Fibroblast of lung (primary cell): ENCODE results near the gene RAB3A. TPM values are rescaled to one million over a fixed set of nuclear protein-coding genes. Genes with fewer than 3 reads are reported as not detected.
A peak's percentile ranks its signal among the peaks of the same experiment; 100 is the strongest.

Experiments used
- DNase-seq, 2 donors: peaks; one replicate each; pipeline versions ENCODE4 v3.0.0 to v3.0.0-alpha.2; 2010; ENCODE audit warnings: low read depth in 2 of 2
- H2AFZ ChIP-seq: 2 replicates; pipeline ENCODE4 v1.5.1; 2012; ENCODE audit warnings: low read length, control low read depth, inconsistent platforms
- H3K27ac ChIP-seq: 2 replicates; pipeline ENCODE4 v1.5.1; 2011; ENCODE audit warnings: low read length, control low read depth; ENCODE audit not compliant: insufficient read depth
- H3K27me3 ChIP-seq: 2 replicates; pipeline ENCODE4 v1.5.1; 2011; ENCODE audit warnings: mild to moderate bottlenecking, low read length; ENCODE audit not compliant: control insufficient read depth, insufficient read depth
- H3K36me3 ChIP-seq: 2 replicates; pipeline ENCODE4 v1.5.1; 2011; ENCODE audit warnings: low read length; ENCODE audit not compliant: control insufficient read depth, insufficient read depth
- H3K4me1 ChIP-seq: 2 replicates; pipeline ENCODE4 v1.5.1; 2011; ENCODE audit warnings: low read length; ENCODE audit not compliant: control insufficient read depth, insufficient read depth; ENCODE audit errors: extremely low read depth
- H3K4me2 ChIP-seq: 2 replicates; pipeline ENCODE4 v1.5.1; 2011; ENCODE audit warnings: low read length, control low read depth; ENCODE audit not compliant: insufficient read depth; ENCODE audit errors: extremely low read depth
- H3K4me3 ChIP-seq, 4 experiments: fragments of 200-600 bp in 1 of 4; sonication (generic) in 1 of 4; replicated peaks in 1 of 4; 2 replicates each; pipeline ENCODE4 v1.5.1; 2011 to 2016; ENCODE audit warnings: low read length in 4 of 4, low read depth in 3 of 4, mild to moderate bottlenecking in 3 of 4, control low read depth in 2 of 4, inconsistent platforms in 1 of 4, mixed read lengths in 1 of 4; ENCODE audit not compliant: insufficient read depth in 1 of 4; ENCODE audit errors: control extremely low read depth in 1 of 4
- H3K79me2 ChIP-seq: 2 replicates; pipeline ENCODE4 v1.5.1; 2012; ENCODE audit warnings: mild to moderate bottlenecking, low read length, inconsistent platforms; ENCODE audit not compliant: control insufficient read depth, insufficient read depth
- H3K9ac ChIP-seq: 2 replicates; pipeline ENCODE4 v1.5.1; 2011; ENCODE audit warnings: mild to moderate bottlenecking, low read length, control low read depth; ENCODE audit not compliant: insufficient read depth
- H3K9me3 ChIP-seq: 2 replicates; pipeline ENCODE4 v1.5.1; 2012; ENCODE audit warnings: low read depth, low read length; ENCODE audit not compliant: control insufficient read depth, insufficient read depth
- H4K20me1 ChIP-seq: 2 replicates; pipeline ENCODE4 v1.5.1; 2011; ENCODE audit warnings: low read length; ENCODE audit not compliant: control insufficient read depth, insufficient read depth; ENCODE audit errors: extremely low read depth
- EZH2 ChIP-seq: IDR thresholded peaks from 2 replicates; pipeline ENCODE4 v1.5.1; 2012; ENCODE audit warnings: low read length, control low read depth, mild to moderate bottlenecking; ENCODE audit errors: missing control alignments
- polyA plus RNA-seq, 2 donors: library from polyadenylated mRNA; depleted of rRNA in 1 of 2; stranded (reverse) in 1 of 2; unstranded in 1 of 2; fragments of >200 nt; gene quantifications; 2 replicates each; pipeline ENCODE4 v1.2.1, GENCODE V29; 2011 to 2012; ENCODE audit warnings: missing spikeins in 1 of 2
- total RNA-seq: library from RNA; depleted of rRNA; stranded (reverse); fragments of >200 nt; gene quantifications from 2 replicates; pipeline ENCODE4 v1.2.1, GENCODE V29; 2014
- TF ChIP-seq, protein P1 (sequence below), 2 donors: IDR thresholded peaks in 1 of 2; conservative IDR thresholded peaks in 1 of 2; 1 replicate in 1 of 2; 2 replicates in 1 of 2; pipeline ENCODE4 v1.5.1; 2011 to 2012; ENCODE audit warnings: low read length in 2 of 2, control low read depth in 1 of 2, inconsistent platforms in 1 of 2, low read depth in 1 of 2, mild to moderate bottlenecking in 1 of 2

Gene RAB3A
- total and polyA plus RNA-seq, 2 donors (not counting 1 experiment from before 2014, with no cell fraction given), result 2.0 to 3.6 TPM

DNA sequence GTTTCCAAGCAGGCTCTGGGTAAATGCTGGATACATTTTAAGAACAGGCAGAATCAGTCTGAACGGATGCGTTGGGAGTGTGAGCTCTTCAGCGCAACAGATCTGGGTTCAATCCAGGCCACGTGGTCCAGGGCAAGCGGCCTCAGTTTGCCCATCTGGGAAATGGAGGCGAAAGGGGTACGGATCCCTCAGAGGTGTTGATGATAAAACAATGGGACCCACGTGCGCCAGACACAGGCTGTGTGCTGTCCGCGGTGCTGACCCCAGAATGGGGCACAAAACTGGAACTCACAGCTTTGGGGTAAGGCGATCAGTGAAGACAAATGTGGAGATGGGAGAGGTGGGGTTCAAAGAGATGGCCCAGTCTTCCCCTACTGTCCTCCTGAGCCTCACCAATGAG is 35.5 kb upstream of the RAB3A start:
- TF ChIP-seq, protein P1, sequence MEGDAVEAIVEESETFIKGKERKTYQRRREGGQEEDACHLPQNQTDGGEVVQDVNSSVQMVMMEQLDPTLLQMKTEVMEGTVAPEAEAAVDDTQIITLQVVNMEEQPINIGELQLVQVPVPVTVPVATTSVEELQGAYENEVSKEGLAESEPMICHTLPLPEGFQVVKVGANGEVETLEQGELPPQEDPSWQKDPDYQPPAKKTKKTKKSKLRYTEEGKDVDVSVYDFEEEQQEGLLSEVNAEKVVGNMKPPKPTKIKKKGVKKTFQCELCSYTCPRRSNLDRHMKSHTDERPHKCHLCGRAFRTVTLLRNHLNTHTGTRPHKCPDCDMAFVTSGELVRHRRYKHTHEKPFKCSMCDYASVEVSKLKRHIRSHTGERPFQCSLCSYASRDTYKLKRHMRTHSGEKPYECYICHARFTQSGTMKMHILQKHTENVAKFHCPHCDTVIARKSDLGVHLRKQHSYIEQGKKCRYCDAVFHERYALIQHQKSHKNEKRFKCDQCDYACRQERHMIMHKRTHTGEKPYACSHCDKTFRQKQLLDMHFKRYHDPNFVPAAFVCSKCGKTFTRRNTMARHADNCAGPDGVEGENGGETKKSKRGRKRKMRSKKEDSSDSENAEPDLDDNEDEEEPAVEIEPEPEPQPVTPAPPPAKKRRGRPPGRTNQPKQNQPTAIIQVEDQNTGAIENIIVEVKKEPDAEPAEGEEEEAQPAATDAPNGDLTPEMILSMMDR (conservative IDR thresholded peaks at IDR 0.05 in 1 of 2, IDR thresholded peaks at IDR 0.05 in 1 of 2; ENCODE audit: low read depth in 1 of 2, low read length in 2 of 2), result no peak
- TF ChIP-seq EZH2, result no peak
- no peak overlapping the region for H3K27ac ChIP-seq
- H3K36me3 ChIP-seq, result no peaks in the 10 kb centered on the region
- H3K9me3 ChIP-seq, result no peaks in the 10 kb centered on the region
- H2AFZ ChIP-seq, result no peak overlapping the region
- H3K4me2 ChIP-seq, result no peak overlapping the region
- H3K4me3 ChIP-seq, result no peak overlapping the region
- no peaks in the 10 kb centered on the region for H3K4me1 ChIP-seq
- H3K27me3 ChIP-seq, result peaks cover 3% of the 10 kb centered on the region
- H3K9ac ChIP-seq, result no peak overlapping the region
- no peak for DNase-seq
- H4K20me1 ChIP-seq, result no peaks in the 10 kb centered on the region
- no peaks in the 10 kb centered on the region for H3K79me2 ChIP-seq

DNA sequence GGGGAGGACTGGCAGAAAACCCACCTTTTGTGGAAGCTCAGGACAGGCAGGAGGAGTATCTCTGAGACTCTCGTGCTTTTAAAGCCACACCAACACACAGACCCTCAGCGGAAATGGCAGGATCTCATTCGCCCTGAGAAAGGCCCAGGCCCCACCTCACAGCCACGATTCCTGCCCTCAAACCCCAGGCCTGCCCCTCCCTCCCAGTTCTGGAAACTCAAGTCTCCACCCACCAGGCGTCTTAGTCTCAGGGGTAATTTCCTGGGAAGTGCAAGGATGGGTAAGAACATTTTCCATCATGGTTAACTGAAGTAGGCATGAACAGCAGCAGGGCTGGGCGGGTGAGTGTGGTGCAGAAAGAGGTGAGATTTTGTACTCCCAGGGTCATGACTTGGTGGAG is 30.4 kb upstream of the RAB3A start:
- Histone ChIP-seq H3K4me3 (no peak overlapping the region), H4K20me1 (no peaks in the 10 kb centered on the region), H3K36me3 (no peaks in the 10 kb centered on the region), H3K27me3 (peaks cover 12% of the 10 kb centered on the region), H2AFZ (no peak overlapping the region), H3K9me3 (no peaks in the 10 kb centered on the region), H3K27ac (no peak overlapping the region), H3K4me2 (no peak overlapping the region), H3K9ac (no peak overlapping the region), H3K4me1 (no peaks in the 10 kb centered on the region), H3K79me2 (no peaks in the 10 kb centered on the region)
- TF ChIP-seq, protein P1 (conservative IDR thresholded peaks at IDR 0.05 in 1 of 2, IDR thresholded peaks at IDR 0.05 in 1 of 2; ENCODE audit: low read depth in 1 of 2, low read length in 2 of 2), result no peak
- no peak for TF ChIP-seq EZH2
- DNase-seq, result no peak

DNA sequence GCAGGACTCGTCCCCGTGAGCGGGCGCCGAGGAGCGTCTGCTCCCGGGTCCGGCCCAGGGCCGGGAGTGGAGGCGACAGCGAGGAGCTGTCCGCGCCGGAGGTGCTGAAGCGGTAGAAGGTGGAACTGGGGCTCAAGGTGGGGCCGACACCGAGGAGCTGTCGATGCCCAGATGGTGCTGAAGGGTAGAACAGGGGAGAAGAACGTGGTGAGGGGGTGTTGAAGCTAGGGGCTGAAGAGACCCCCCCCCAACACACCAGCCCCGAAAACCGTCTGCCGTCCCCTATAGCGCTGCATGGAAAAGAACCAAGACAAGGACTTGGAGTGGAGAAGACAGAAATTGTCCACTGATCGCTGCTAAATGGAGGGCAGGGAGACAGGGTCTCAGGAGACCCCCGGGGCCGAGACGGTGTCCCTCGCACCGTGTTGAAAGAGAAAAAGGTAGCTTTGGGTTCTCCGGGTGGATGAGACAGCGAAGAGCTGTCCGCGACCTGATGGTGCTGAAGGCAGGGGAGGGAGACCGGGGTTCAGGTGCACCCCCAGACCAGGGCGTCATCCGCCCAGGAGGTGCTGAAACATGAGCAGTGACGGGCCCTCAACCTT is 29.5 kb upstream of the RAB3A start:
- no peak overlapping the region for H3K9ac ChIP-seq
- DNase-seq, result peak; percentile 30 to 45
- TF ChIP-seq EZH2, result no peak
- H3K79me2 ChIP-seq, result no peaks in the 10 kb centered on the region
- no peak overlapping the region for H3K27ac ChIP-seq
- no peaks in the 10 kb centered on the region for H3K9me3 ChIP-seq
- no peak overlapping the region for H2AFZ ChIP-seq
- H3K36me3 ChIP-seq, result no peaks in the 10 kb centered on the region
- no peaks in the 10 kb centered on the region for H3K4me1 ChIP-seq
- no peaks in the 10 kb centered on the region for H4K20me1 ChIP-seq
- H3K4me3 ChIP-seq, result no peak overlapping the region
- H3K4me2 ChIP-seq, result no peak overlapping the region
- H3K27me3 ChIP-seq, result peaks cover 13% of the 10 kb centered on the region
